HEK293 (cell line): ENCODE measurements around the gene COL8A1.

Source experiments
- CTCF ChIA-PET: fragments of 350-600 bp; formaldehyde crosslinking; extraction: SDS; loops from one replicate; lab custom pipeline; 2021; ENCODE audit warnings: antibody characterized with exemption; lab: Yijun Ruan, JAX
- POLR2A ChIA-PET: fragments of 300-600 bp; formaldehyde crosslinking; extraction: SDS; loops from one replicate; lab custom pipeline; 2020; ENCODE audit warnings: antibody characterized with exemption, inconsistent platforms; lab: Yijun Ruan, JAX
- H3K27ac ChIP-seq: fragments of 200-500 bp; sonication (Bioruptor generic); 2 replicates; pipeline ENCODE4 v1.5.1; 2014; ENCODE audit warnings: low read depth, low read length, control low read depth, inconsistent platforms; ENCODE audit errors: extremely low read depth
- H3K36me3 ChIP-seq, 2 experiments: fragments of 200-500 bp in 1 of 2; sonication (Bioruptor generic) in 1 of 2; 1 replicate in 1 of 2; 2 replicates in 1 of 2; pipeline ENCODE4 v1.5.1; 2014 to 2017; ENCODE audit warnings: inconsistent platforms in 2 of 2, low read length in 2 of 2; ENCODE audit not compliant: control insufficient read depth in 2 of 2, insufficient read depth in 1 of 2
- H3K4me1 ChIP-seq: fragments of 200-500 bp; sonication (Bioruptor generic); 2 replicates; pipeline ENCODE4 v1.5.1; 2014; ENCODE audit warnings: mild to moderate bottlenecking, low read length, inconsistent platforms; ENCODE audit not compliant: control insufficient read depth, insufficient read depth
- H3K4me3 ChIP-seq: 2 replicates; pipeline ENCODE4 v1.5.1; 2011; ENCODE audit warnings: low read depth, mild to moderate bottlenecking, control low read depth, low read length, moderate library complexity
- H3K9me3 ChIP-seq: fragments of 200-500 bp; sonication (Bioruptor generic); 2 replicates; pipeline ENCODE4 v1.5.1; 2014; ENCODE audit warnings: low read depth, low read length, inconsistent platforms; ENCODE audit not compliant: control insufficient read depth, insufficient read depth
- EGR2 ChIP-seq: fragments of 450-650 bp; formaldehyde crosslinking; IDR thresholded peaks from 2 replicates; pipeline ENCODE4 v1.5.1; 2016; ENCODE audit warnings: low read depth, missing biosample characterization, missing genetic modification characterization
- FEZF1 ChIP-seq: fragments of 450-650 bp; formaldehyde crosslinking; IDR thresholded peaks from 2 replicates; pipeline ENCODE4 v1.5.1; 2016; ENCODE audit warnings: missing biosample characterization, missing genetic modification characterization
- GLI2 ChIP-seq: fragments of 450-650 bp; formaldehyde crosslinking; IDR thresholded peaks from 2 replicates; pipeline ENCODE4; 2017; ENCODE audit warnings: missing biosample characterization, missing genetic modification characterization, low read depth, borderline replicate concordance
- GLI4 ChIP-seq: fragments of 450-650 bp; formaldehyde crosslinking; IDR thresholded peaks from 2 replicates; pipeline ENCODE4 v1.5.1; 2016; ENCODE audit warnings: missing biosample characterization, missing genetic modification characterization
- GLIS2 ChIP-seq: fragments of 450-650 bp; formaldehyde crosslinking; IDR thresholded peaks from 2 replicates; pipeline ENCODE4 v1.5.1; 2016; ENCODE audit warnings: missing biosample characterization, missing genetic modification characterization
- IKZF3 ChIP-seq: fragments of 450-650 bp; IDR thresholded peaks from 2 replicates; pipeline ENCODE4 v1.5.0; 2018; ENCODE audit warnings: missing biosample characterization, mild to moderate bottlenecking, missing genetic modification characterization, moderate library complexity
- INSM2 ChIP-seq: fragments of 450-650 bp; formaldehyde crosslinking; IDR thresholded peaks from 2 replicates; pipeline ENCODE4 v1.5.1; 2016; ENCODE audit warnings: missing biosample characterization, missing genetic modification characterization
- KLF1 ChIP-seq: fragments of 450-650 bp; formaldehyde crosslinking; IDR thresholded peaks from 2 replicates; pipeline ENCODE4 v1.5.1; 2016; ENCODE audit warnings: missing biosample characterization, missing genetic modification characterization
- KLF8 ChIP-seq: fragments of 450-650 bp; formaldehyde crosslinking; IDR thresholded peaks from 2 replicates; pipeline ENCODE4 v1.5.1; 2016; ENCODE audit warnings: missing biosample characterization, missing genetic modification characterization
- KLF9 ChIP-seq: fragments of 450-650 bp; formaldehyde crosslinking; IDR thresholded peaks from 2 replicates; pipeline ENCODE4 v1.5.1; 2016; ENCODE audit warnings: missing biosample characterization, missing genetic modification characterization, low read depth
- MYNN ChIP-seq: fragments of 450-650 bp; formaldehyde crosslinking; IDR thresholded peaks from 2 replicates; pipeline ENCODE4 v1.5.1; 2016; ENCODE audit warnings: missing biosample characterization, missing genetic modification characterization, borderline replicate concordance
- OSR2 ChIP-seq: fragments of 450-650 bp; formaldehyde crosslinking; IDR thresholded peaks from 2 replicates; pipeline ENCODE4 v1.5.1; 2016; ENCODE audit warnings: missing biosample characterization, missing genetic modification characterization
- PRDM1 ChIP-seq: fragments of 450-650 bp; formaldehyde crosslinking; IDR thresholded peaks from 2 replicates; pipeline ENCODE4; 2016; ENCODE audit warnings: missing biosample characterization, missing genetic modification characterization
- SCRT1 ChIP-seq: fragments of 450-650 bp; formaldehyde crosslinking; IDR thresholded peaks from 2 replicates; pipeline ENCODE4 v1.5.1; 2016; ENCODE audit warnings: missing biosample characterization, missing genetic modification characterization, borderline replicate concordance
- SCRT2 ChIP-seq: fragments of 450-650 bp; formaldehyde crosslinking; IDR thresholded peaks from 2 replicates; pipeline ENCODE4 v1.5.1; 2016; ENCODE audit warnings: missing biosample characterization, missing genetic modification characterization
- SP3 ChIP-seq: fragments of 450-650 bp; formaldehyde crosslinking; IDR thresholded peaks from 2 replicates; pipeline ENCODE4 v1.5.1; 2016; ENCODE audit warnings: missing biosample characterization, missing genetic modification characterization
- YY1 ChIP-seq: fragments of 450-650 bp; formaldehyde crosslinking; IDR thresholded peaks from 2 replicates; pipeline ENCODE4 v1.5.1; 2018; ENCODE audit warnings: missing biosample characterization, missing genetic modification characterization
- ZBTB11 ChIP-seq: fragments of 450-650 bp; formaldehyde crosslinking; conservative IDR thresholded peaks from 2 replicates; pipeline ENCODE4 v1.5.1; 2016; ENCODE audit warnings: low read depth, missing biosample characterization, missing genetic modification characterization
- ZBTB17 ChIP-seq: fragments of 450-650 bp; formaldehyde crosslinking; IDR thresholded peaks from 2 replicates; pipeline ENCODE4 v1.5.1; 2016; ENCODE audit warnings: missing biosample characterization, missing genetic modification characterization
- ZBTB26 ChIP-seq: fragments of 450-650 bp; formaldehyde crosslinking; optimal IDR thresholded peaks from 2 replicates; pipeline ENCODE3; 2016; ENCODE audit warnings: missing biosample characterization, mild to moderate bottlenecking, missing genetic modification characterization
- ZFHX2 ChIP-seq: fragments of 450-650 bp; formaldehyde crosslinking; conservative IDR thresholded peaks from 2 replicates; pipeline ENCODE4 v1.5.1; 2016; ENCODE audit warnings: missing biosample characterization, missing genetic modification characterization
- ZIC2 ChIP-seq: fragments of 450-650 bp; formaldehyde crosslinking; IDR thresholded peaks from 2 replicates; pipeline ENCODE4 v1.5.1; 2016; ENCODE audit warnings: missing biosample characterization, missing genetic modification characterization
- ZNF112 ChIP-seq: fragments of 450-650 bp; formaldehyde crosslinking; IDR thresholded peaks from 2 replicates; pipeline ENCODE4 v1.5.0; 2017; ENCODE audit warnings: missing biosample characterization, missing genetic modification characterization
- ZNF174 ChIP-seq: fragments of 450-650 bp; formaldehyde crosslinking; IDR thresholded peaks from 2 replicates; pipeline ENCODE4 v1.5.0; 2017; ENCODE audit warnings: missing biosample characterization, mild to moderate bottlenecking, missing genetic modification characterization
- ZNF223 ChIP-seq: fragments of 450-650 bp; formaldehyde crosslinking; IDR thresholded peaks from 2 replicates; pipeline ENCODE4 v1.5.1; 2016; ENCODE audit warnings: missing biosample characterization, missing genetic modification characterization
- ZNF341 ChIP-seq: fragments of 450-650 bp; formaldehyde crosslinking; IDR thresholded peaks from 2 replicates; pipeline ENCODE4; 2016; ENCODE audit warnings: low read depth, missing biosample characterization, missing genetic modification characterization
- ZNF354C ChIP-seq: fragments of 450-650 bp; formaldehyde crosslinking; IDR thresholded peaks from 2 replicates; pipeline ENCODE4 v1.5.1; 2016; ENCODE audit warnings: missing biosample characterization, missing genetic modification characterization, low read depth, borderline replicate concordance
- ZNF548 ChIP-seq: fragments of 450-650 bp; formaldehyde crosslinking; IDR thresholded peaks from 2 replicates; pipeline ENCODE4 v1.5.1; 2016; ENCODE audit warnings: missing biosample characterization, missing genetic modification characterization
- ZNF610 ChIP-seq: fragments of 450-650 bp; formaldehyde crosslinking; IDR thresholded peaks from 2 replicates; pipeline ENCODE4 v1.5.1; 2016; ENCODE audit warnings: missing biosample characterization, missing genetic modification characterization, borderline replicate concordance
- ZNF704 ChIP-seq: fragments of 450-650 bp; formaldehyde crosslinking; IDR thresholded peaks from 2 replicates; pipeline ENCODE4 v1.5.1; 2016; ENCODE audit warnings: missing biosample characterization, missing genetic modification characterization

Gene COL8A1

GRCh38 chr3:99638167-99638948, at the start of gene COL8A1:
Gene COL8A1, plus strand, starts transcription at chr3:99638594. Its CDS starts 152,089 bp downstream, at chr3:99790683.
- ChIA-PET POLR2A (no interaction called here), CTCF (interaction anchor here (0.6 to 1.0 kb wide), 2 partner anchors 9 to 48 kb away, joined by 3 read pairs; no protein-coding TSS in a partner anchor)
- Histone ChIP-seq H3K36me3 (no peaks in the 10 kb centered on the region), H3K9me3 (no peaks in the 10 kb centered on the region), H3K27ac (no peak within 1 kb of the TSS; the same call in 1 of the 2 replicates), H3K4me3 (peak within 1 kb of the TSS; percentile 53), H3K4me1 (no peaks in the 10 kb centered on the region)
- peak; percentile 89 for TF ChIP-seq ZNF341 (tag by site-specific recombination)
- TF ChIP-seq SP3 (tag by site-specific recombination) = peak; percentile 40
- peak; percentile 77 for TF ChIP-seq OSR2
- peak; percentile 45; the same call in 1 of the 2 replicates for TF ChIP-seq FEZF1 (tag by site-specific recombination)
- no peak for TF ChIP-seq ZNF174
- TF ChIP-seq ZNF548 (tag by site-specific recombination) = no peak
- TF ChIP-seq SCRT1 (tag by site-specific recombination) = 0 out of 2 replicates have a peak, but pooled peaks have one; percentile 16
- no peak for TF ChIP-seq INSM2
- TF ChIP-seq KLF8 (tag by site-specific recombination) = 0 out of 2 replicates have a peak, but pooled peaks have one; percentile 39
- TF ChIP-seq GLIS2 (tag by site-specific recombination) = no peak
- no peak for TF ChIP-seq ZNF223 (tag by site-specific recombination)
- peak; percentile 66 for TF ChIP-seq SCRT2 (tag by site-specific recombination)
- no peak for TF ChIP-seq KLF1 (tag by site-specific recombination)
- TF ChIP-seq YY1 (tag by site-specific recombination) = no peak
- no peak for TF ChIP-seq ZBTB11 (tag by site-specific recombination)
- peak; percentile 76 for TF ChIP-seq ZFHX2
- peak; percentile 46 for TF ChIP-seq ZBTB26 (tag by site-specific recombination)
- TF ChIP-seq ZIC2 = peak; percentile 58; the same call in 1 of the 2 replicates
- TF ChIP-seq ZBTB17 = peak; percentile 77
- peak; percentile 28; the same call in 1 of the 2 replicates for TF ChIP-seq IKZF3
- TF ChIP-seq PRDM1 (tag by site-specific recombination) = peak; percentile 99
- no peak for TF ChIP-seq ZNF354C
- peak; percentile 85 for TF ChIP-seq EGR2 (tag by site-specific recombination)
- 0 out of 2 replicates have a peak, but pooled peaks have one; percentile 23 for TF ChIP-seq GLI4
- peak; percentile 65; the same call in 1 of the 2 replicates for TF ChIP-seq MYNN (tag by site-specific recombination)
- no peak for TF ChIP-seq GLI2 (tag by site-specific recombination)
- TF ChIP-seq KLF9 (tag by site-specific recombination) = peak; percentile 30; the same call in 1 of the 2 replicates
- peak; percentile 54; the same call in 1 of the 2 replicates for TF ChIP-seq ZNF610 (tag by site-specific recombination)
- no peak for TF ChIP-seq ZNF704 (tag by site-specific recombination)
- no peak for TF ChIP-seq ZNF112 (tag by site-specific recombination)
